ENCODE results near the gene HOXC10. TPM values are rescaled to one million over a fixed set of nuclear protein-coding genes. Genes with fewer than 3 reads are reported as not detected.
A peak's percentile ranks its signal among the peaks of the same experiment; 100 is the strongest.

Gene HOXC10
- polyA plus RNA-seq, 1 donor (not counting 4 experiments of a cell fraction or from before 2014, with no cell fraction given) = 14.1 TPM

GRCh38 chr12:53989227-53990113, 4.5 kb downstream of the HOXC10 start:
- H3K36me3 ChIP-seq (ENCODE audit: control insufficient read depth in 2 of 2, extremely low read depth in 1 of 2, insufficient read depth in 2 of 2, low read length in 2 of 2) = peaks cover 0 to 2% of the 10 kb centered on the region in 2 experiments
- peak overlapping the region in 2 of 3 experiments; percentile 26 to 39 for H3K4me3 ChIP-seq (ENCODE audit: control insufficient read depth in 2 of 3, extremely low read depth in 1 of 3, insufficient read depth in 2 of 3, low read depth in 1 of 3, low read length in 3 of 3)
- no peak overlapping the region for H2AFZ ChIP-seq (ENCODE audit: control insufficient read depth, low read length)
- H3K79me2 ChIP-seq (ENCODE audit: control insufficient read depth, insufficient read depth, low read length) = peaks cover 93% of the 10 kb centered on the region
- no peaks in the 10 kb centered on the region for H3K9me3 ChIP-seq (ENCODE audit: control insufficient read depth, low read depth, low read length)
- dilution Hi-C loops (cut with MboI; ENCODE audit: extremely low pct_ligation_motif_present, low sequenced_read_pairs) = no loop called here
- no peak for DNase-seq (ENCODE audit: low read depth, low spot score)
- FAIRE-seq = peak; percentile 79
- H3K9me1 ChIP-seq (ENCODE audit: control insufficient read depth, extremely low read depth, insufficient read depth, low read length) = no peaks in the 10 kb centered on the region
- H4K20me1 ChIP-seq (ENCODE audit: control insufficient read depth, extremely low read depth, insufficient read depth, low read length) = no peaks in the 10 kb centered on the region
- H3K4me2 ChIP-seq (ENCODE audit: control insufficient read depth, extremely low read depth, insufficient read depth, low read depth, low read length) = peak overlapping the region; percentile 68
- peaks cover 35% of the 10 kb centered on the region for H3K4me1 ChIP-seq (ENCODE audit: control insufficient read depth, extremely low read depth, insufficient read depth, low read length)
- peak overlapping the region; percentile 32 for H3K9ac ChIP-seq (ENCODE audit: control insufficient read depth, extremely low read depth, insufficient read depth, low read length)
- no peak overlapping the region for H3K27ac ChIP-seq (ENCODE audit: control insufficient read depth, insufficient read depth, low read length)
- TF ChIP-seq EZH2 (IDR thresholded peaks at IDR 0.05; ENCODE audit: low read length) = no peak
- TF ChIP-seq CTCF (optimal IDR thresholded peaks at IDR 0.05 in 1 of 3, IDR thresholded peaks at IDR 0.05 in 1 of 3, conservative IDR thresholded peaks at IDR 0.05 in 1 of 3; ENCODE audit: extremely low read depth in 1 of 3, insufficient read depth in 2 of 3, low read length in 3 of 3) = peak; percentile 52 to 62 (median 57)
- H3K27me3 ChIP-seq (ENCODE audit: control insufficient read depth, extremely low read depth, insufficient read depth, low read length) = no peaks in the 10 kb centered on the region

- H3K9me3 ChIP-seq (ENCODE audit: control insufficient read depth, low read depth, low read length) = no peaks in the 10 kb centered on the region
- peaks cover 0 to 2% of the 10 kb centered on the region in 2 experiments for H3K36me3 ChIP-seq (ENCODE audit: control insufficient read depth in 2 of 2, extremely low read depth in 1 of 2, insufficient read depth in 2 of 2, low read length in 2 of 2)
- H3K4me3 ChIP-seq (ENCODE audit: control insufficient read depth in 2 of 3, extremely low read depth in 1 of 3, insufficient read depth in 2 of 3, low read depth in 1 of 3, low read length in 3 of 3) = no peak overlapping the region
- DNase-seq (ENCODE audit: low read depth, low spot score) (no peak), FAIRE-seq (no peak)
- no peaks in the 10 kb centered on the region for H3K27me3 ChIP-seq (ENCODE audit: control insufficient read depth, extremely low read depth, insufficient read depth, low read length)
- H4K20me1 ChIP-seq (ENCODE audit: control insufficient read depth, extremely low read depth, insufficient read depth, low read length) = no peaks in the 10 kb centered on the region
- no peak overlapping the region for H3K27ac ChIP-seq (ENCODE audit: control insufficient read depth, insufficient read depth, low read length)
- no peaks in the 10 kb centered on the region for H3K9me1 ChIP-seq (ENCODE audit: control insufficient read depth, extremely low read depth, insufficient read depth, low read length)
- H3K9ac ChIP-seq (ENCODE audit: control insufficient read depth, extremely low read depth, insufficient read depth, low read length) = no peak overlapping the region
- H3K4me1 ChIP-seq (ENCODE audit: control insufficient read depth, extremely low read depth, insufficient read depth, low read length) = peaks cover 35% of the 10 kb centered on the region
- dilution Hi-C loops (cut with MboI; ENCODE audit: extremely low pct_ligation_motif_present, low sequenced_read_pairs) = no loop called here
- peak overlapping the region; percentile 12 for H3K4me2 ChIP-seq (ENCODE audit: control insufficient read depth, extremely low read depth, insufficient read depth, low read depth, low read length)
- TF ChIP-seq EZH2 (IDR thresholded peaks at IDR 0.05; ENCODE audit: low read length) (no peak), CTCF (optimal IDR thresholded peaks at IDR 0.05 in 1 of 3, IDR thresholded peaks at IDR 0.05 in 1 of 3, conservative IDR thresholded peaks at IDR 0.05 in 1 of 3; ENCODE audit: extremely low read depth in 1 of 3, insufficient read depth in 2 of 3, low read length in 3 of 3) (no peak)
- no peak overlapping the region for H2AFZ ChIP-seq (ENCODE audit: control insufficient read depth, low read length)
- H3K79me2 ChIP-seq (ENCODE audit: control insufficient read depth, insufficient read depth, low read length) = peaks cover 97% of the 10 kb centered on the region
These were observed 5.5 kb downstream of the HOXC10 start for GRCh38 chr12:53990311-53991076.

Measured in keratinocyte (primary cell).